Measurements from ENCODE around the gene GPC1.

The GPC1 gene

DNA sequence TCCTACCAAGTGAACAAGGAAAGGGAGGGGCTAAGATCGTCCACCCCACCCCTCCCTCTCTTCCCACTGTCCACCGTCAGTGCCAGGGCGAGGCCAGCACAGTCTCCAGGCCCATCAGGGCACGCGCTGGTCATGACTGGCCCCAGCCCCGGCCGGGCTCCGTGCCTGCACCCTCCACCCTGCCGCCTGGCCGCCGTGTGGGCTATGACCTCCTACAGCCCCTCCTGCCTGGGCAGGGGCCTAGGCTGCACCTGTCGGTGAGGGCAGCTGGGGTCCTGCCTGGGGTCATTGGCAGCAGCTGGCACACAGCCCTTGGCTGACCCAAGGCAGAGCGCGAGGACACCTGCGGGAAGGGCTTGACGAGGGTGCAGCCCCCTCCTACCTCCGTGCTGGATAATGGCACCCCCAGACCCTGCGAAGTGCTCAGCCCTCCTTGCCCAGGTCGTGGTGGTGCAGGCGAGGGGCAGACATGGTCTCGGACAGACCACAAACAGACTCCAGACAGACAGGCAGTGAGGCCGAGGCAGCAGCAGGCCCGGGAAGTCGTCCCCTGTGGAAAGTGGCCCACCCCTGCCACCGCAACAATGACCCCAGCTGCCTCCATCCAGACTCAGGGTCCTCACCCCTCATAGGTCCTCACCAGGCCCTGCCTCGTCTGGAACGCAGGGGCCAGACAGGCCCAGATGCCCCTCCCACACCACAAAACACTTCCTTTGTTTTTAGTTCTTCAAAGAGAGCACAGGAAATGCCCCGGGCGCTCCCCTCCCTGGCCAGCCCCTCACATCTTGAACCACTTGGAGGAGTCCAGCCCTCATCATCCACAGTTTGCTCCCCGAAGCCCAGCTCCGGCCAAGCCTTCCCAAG, 43.1 kb upstream of the GPC1 start:
- Histone ChIP-seq H3K9ac (ENCODE audit: low read length) (no peak overlapping the region), H3K36me3 (ENCODE audit: insufficient read depth, low read length) (no peaks in the 10 kb centered on the region), H3K9me3 (ENCODE audit: low read length) (no peaks in the 10 kb centered on the region), H3K4me3 (ENCODE audit: low read depth in 1 of 2, low read length in 2 of 2) (no peak overlapping the region), H3K27me3 (ENCODE audit: control insufficient read depth in 1 of 2, insufficient read depth in 2 of 2, low read length in 2 of 2) (no peaks in the 10 kb centered on the region), H3K27ac (ENCODE audit: low read depth, low read length) (no peak overlapping the region), H3K4me1 (ENCODE audit: insufficient read depth, low read length) (no peaks in the 10 kb centered on the region)

GRCh38 chr2:240392948-240393830, 42.3 kb upstream of the GPC1 start:
- Histone ChIP-seq H3K36me3 (ENCODE audit: insufficient read depth, low read length) (no peaks in the 10 kb centered on the region), H3K27ac (ENCODE audit: low read depth, low read length) (no peak overlapping the region), H3K9ac (ENCODE audit: low read length) (no peak overlapping the region), H3K4me3 (ENCODE audit: low read depth in 1 of 2, low read length in 2 of 2) (no peak overlapping the region), H3K4me1 (ENCODE audit: insufficient read depth, low read length) (no peaks in the 10 kb centered on the region), H3K9me3 (ENCODE audit: low read length) (no peaks in the 10 kb centered on the region), H3K27me3 (ENCODE audit: control insufficient read depth in 1 of 2, insufficient read depth in 2 of 2, low read length in 2 of 2) (no peaks in the 10 kb centered on the region)

DNA sequence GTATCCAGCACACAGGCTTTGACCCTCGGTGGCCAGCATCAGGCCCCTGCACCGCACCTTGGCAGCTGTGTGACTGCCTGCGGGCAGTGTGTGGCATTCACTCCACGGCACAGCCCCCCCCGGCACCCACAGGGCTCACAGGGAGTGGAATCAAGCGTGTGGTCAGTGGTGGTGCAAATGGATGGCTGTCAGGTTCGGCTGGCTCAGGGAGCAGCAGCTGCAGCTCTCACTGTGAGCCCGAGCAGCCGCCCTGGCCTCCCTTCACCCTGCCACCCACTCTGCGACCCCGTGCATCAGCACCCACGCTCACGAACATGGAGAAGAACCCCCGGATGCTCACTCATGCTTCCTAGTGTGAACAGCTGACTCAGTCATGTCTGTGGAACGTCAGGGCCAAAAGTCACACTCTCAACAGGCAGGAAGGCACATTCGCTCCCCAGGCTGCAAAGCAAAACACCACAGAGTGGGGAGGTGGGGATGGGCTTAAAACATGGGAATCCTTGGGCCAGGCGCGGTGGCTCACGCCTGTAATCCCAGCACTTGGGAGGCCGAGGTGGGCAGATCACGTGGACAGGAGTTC, 41.5 kb upstream of the GPC1 start:
- no peak overlapping the region for H3K9ac ChIP-seq (ENCODE audit: low read length)
- H3K36me3 ChIP-seq (ENCODE audit: insufficient read depth, low read length) = no peaks in the 10 kb centered on the region
- no peak overlapping the region for H3K27ac ChIP-seq (ENCODE audit: low read depth, low read length)
- H3K9me3 ChIP-seq (ENCODE audit: low read length) = no peaks in the 10 kb centered on the region
- H3K27me3 ChIP-seq (ENCODE audit: control insufficient read depth in 1 of 2, insufficient read depth in 2 of 2, low read length in 2 of 2) = no peaks in the 10 kb centered on the region
- H3K4me3 ChIP-seq (ENCODE audit: low read depth in 1 of 2, low read length in 2 of 2) = no peak overlapping the region
- no peaks in the 10 kb centered on the region for H3K4me1 ChIP-seq (ENCODE audit: insufficient read depth, low read length)

DNA sequence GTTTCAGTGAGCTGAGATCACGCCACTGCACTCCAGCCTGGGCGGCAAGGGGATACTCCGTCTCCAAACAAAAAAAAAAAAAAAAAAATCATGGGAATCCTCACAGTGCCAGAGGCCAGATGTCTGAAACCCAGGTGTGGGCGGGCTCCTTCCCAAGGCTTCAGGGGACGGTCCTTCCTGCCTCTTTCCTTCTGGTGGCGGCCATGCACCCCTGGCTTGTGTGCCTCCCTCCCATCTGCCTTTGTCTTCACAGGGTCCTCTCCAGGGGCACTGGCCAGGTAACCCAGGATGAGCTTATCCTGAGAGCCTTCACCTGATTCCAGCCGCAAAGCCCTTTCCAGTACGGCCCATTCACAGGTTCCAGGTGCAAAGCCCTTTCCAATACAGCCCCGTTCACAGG, 40.9 kb upstream of the GPC1 start:
- Histone ChIP-seq H3K4me3 (ENCODE audit: low read depth in 1 of 2, low read length in 2 of 2) (no peak overlapping the region), H3K9me3 (ENCODE audit: low read length) (no peaks in the 10 kb centered on the region), H3K9ac (ENCODE audit: low read length) (no peak overlapping the region), H3K4me1 (ENCODE audit: insufficient read depth, low read length) (no peaks in the 10 kb centered on the region), H3K27ac (ENCODE audit: low read depth, low read length) (no peak overlapping the region), H3K36me3 (ENCODE audit: insufficient read depth, low read length) (no peaks in the 10 kb centered on the region), H3K27me3 (ENCODE audit: control insufficient read depth in 1 of 2, insufficient read depth in 2 of 2, low read length in 2 of 2) (no peaks in the 10 kb centered on the region)

- no peak overlapping the region for H3K9ac ChIP-seq (ENCODE audit: low read length)
- no peaks in the 10 kb centered on the region for H3K27me3 ChIP-seq (ENCODE audit: control insufficient read depth in 1 of 2, insufficient read depth in 2 of 2, low read length in 2 of 2)
- H3K4me3 ChIP-seq (ENCODE audit: low read depth in 1 of 2, low read length in 2 of 2) = no peak overlapping the region
- no peaks in the 10 kb centered on the region for H3K9me3 ChIP-seq (ENCODE audit: low read length)
- H3K27ac ChIP-seq (ENCODE audit: low read depth, low read length) = no peak overlapping the region
- H3K4me1 ChIP-seq (ENCODE audit: insufficient read depth, low read length) = no peaks in the 10 kb centered on the region
- no peaks in the 10 kb centered on the region for H3K36me3 ChIP-seq (ENCODE audit: insufficient read depth, low read length)
These were observed 40.0 kb upstream of the GPC1 start for GRCh38 chr2:240395448-240395847.

DNA sequence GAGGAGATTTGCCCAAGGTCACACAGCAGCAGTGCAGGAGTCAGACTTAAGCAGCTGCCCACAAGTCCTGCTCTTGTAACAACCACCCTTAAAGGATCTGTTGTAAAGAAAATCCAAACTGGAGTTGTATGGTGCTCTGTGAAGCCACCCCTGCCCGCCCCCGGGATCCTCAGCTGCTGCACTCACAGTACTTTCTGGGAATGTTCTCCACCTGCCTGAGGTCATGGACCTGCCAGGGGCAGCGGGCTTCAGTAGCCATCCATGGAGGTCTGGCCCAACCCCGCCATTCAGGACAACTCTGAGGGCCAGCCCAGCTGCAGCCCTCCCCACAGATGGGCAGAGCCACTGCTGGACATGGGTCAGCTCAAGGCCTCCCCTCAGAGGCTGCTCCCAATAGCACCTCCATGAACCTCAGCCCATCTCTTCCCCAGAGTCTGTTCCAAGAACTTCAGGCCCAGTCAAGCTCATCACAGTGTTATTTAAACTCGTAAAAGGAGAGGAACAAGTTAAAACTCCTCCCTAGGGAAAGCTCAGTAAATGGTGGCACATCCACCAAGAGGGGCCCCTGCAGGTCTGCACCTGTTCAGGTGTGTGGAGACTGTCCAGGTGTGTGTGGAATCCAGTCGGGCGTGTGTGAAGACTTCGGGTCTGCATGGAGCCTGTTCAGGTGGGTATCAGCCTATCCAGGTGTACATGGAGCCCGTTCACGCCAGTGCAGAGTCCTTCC, 39.4 kb upstream of the GPC1 start:
- Histone ChIP-seq H3K36me3 (ENCODE audit: insufficient read depth, low read length) (no peaks in the 10 kb centered on the region), H3K27me3 (ENCODE audit: control insufficient read depth in 1 of 2, insufficient read depth in 2 of 2, low read length in 2 of 2) (no peaks in the 10 kb centered on the region), H3K27ac (ENCODE audit: low read depth, low read length) (no peak overlapping the region), H3K9me3 (ENCODE audit: low read length) (no peaks in the 10 kb centered on the region), H3K9ac (ENCODE audit: low read length) (no peak overlapping the region), H3K4me3 (ENCODE audit: low read depth in 1 of 2, low read length in 2 of 2) (no peak overlapping the region), H3K4me1 (ENCODE audit: insufficient read depth, low read length) (no peaks in the 10 kb centered on the region)

DNA sequence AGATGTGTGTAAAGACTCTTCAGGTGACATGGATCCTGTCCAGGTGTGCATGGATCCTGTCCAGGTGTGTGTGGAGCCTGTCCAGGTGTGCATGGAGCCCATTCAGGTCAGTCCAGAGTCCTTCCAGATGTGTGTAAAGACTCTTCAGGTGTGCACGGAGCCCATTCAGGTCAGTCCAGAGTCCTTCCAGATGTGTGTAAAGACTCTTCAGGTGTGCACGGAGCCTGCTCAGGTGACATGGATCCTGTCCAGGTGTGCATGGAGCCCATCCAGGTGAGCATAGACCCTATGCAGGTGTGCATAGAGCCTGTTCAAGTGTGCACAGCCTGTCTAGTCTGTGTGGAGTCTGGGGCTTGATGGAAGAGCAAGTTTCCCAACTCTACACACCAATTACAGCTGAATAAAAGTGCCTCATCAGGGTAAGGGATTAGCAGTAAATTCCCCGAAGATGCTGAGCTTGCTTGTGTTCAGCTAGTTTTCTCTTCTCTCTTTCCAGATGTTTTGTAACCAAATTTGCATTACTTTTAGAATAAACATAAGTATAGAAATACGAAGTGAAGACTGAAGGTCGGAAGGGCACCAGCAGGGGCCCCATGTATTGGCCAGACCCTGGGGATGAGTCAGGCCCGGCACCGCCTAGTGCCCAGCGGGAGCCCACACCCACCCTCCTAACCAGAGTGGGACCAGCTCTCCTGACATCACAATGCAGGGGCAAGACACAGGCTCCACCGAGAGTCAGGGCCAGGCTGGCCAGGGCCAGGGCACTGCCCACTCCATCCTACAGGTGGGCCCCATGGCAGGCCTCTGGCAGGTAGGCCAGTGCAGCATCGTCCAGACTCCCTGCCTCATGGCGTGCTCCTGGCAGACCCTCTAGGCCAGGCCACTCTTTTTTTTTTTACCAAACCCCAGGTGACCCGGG, 38.6 kb upstream of the GPC1 start:
- no peaks in the 10 kb centered on the region for H3K4me1 ChIP-seq (ENCODE audit: insufficient read depth, low read length)
- no peaks in the 10 kb centered on the region for H3K27me3 ChIP-seq (ENCODE audit: control insufficient read depth in 1 of 2, insufficient read depth in 2 of 2, low read length in 2 of 2)
- H3K9ac ChIP-seq (ENCODE audit: low read length) = no peak overlapping the region
- H3K27ac ChIP-seq (ENCODE audit: low read depth, low read length) = no peak overlapping the region
- H3K4me3 ChIP-seq (ENCODE audit: low read depth in 1 of 2, low read length in 2 of 2) = no peak overlapping the region
- H3K36me3 ChIP-seq (ENCODE audit: insufficient read depth, low read length) = no peaks in the 10 kb centered on the region
- H3K9me3 ChIP-seq (ENCODE audit: low read length) = no peaks in the 10 kb centered on the region

DNA sequence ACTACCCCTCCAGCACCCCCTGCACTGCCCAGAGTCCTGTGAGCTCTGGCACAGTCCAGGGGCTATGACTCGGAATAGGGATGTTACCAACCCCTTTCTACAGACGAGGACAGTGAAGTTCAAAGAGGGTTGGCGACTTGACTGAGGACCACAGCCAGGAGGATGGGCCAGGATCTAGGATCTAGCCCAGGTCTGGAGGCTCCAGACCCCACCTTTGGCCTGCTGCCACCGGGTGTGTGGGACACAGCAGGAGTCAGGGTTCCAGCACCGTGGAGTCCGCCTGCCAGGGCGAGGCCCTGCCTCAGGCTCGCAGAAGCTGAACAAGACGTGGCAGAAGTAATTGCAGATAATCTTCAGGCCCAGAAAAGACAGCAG, 37.9 kb upstream of the GPC1 start:
- H3K27me3 ChIP-seq (ENCODE audit: control insufficient read depth in 1 of 2, insufficient read depth in 2 of 2, low read length in 2 of 2) = no peaks in the 10 kb centered on the region
- no peak overlapping the region for H3K27ac ChIP-seq (ENCODE audit: low read depth, low read length)
- H3K9ac ChIP-seq (ENCODE audit: low read length) = no peak overlapping the region
- H3K9me3 ChIP-seq (ENCODE audit: low read length) = no peaks in the 10 kb centered on the region
- no peaks in the 10 kb centered on the region for H3K4me1 ChIP-seq (ENCODE audit: insufficient read depth, low read length)
- H3K36me3 ChIP-seq (ENCODE audit: insufficient read depth, low read length) = no peaks in the 10 kb centered on the region
- no peak overlapping the region for H3K4me3 ChIP-seq (ENCODE audit: low read depth in 1 of 2, low read length in 2 of 2)

DNA sequence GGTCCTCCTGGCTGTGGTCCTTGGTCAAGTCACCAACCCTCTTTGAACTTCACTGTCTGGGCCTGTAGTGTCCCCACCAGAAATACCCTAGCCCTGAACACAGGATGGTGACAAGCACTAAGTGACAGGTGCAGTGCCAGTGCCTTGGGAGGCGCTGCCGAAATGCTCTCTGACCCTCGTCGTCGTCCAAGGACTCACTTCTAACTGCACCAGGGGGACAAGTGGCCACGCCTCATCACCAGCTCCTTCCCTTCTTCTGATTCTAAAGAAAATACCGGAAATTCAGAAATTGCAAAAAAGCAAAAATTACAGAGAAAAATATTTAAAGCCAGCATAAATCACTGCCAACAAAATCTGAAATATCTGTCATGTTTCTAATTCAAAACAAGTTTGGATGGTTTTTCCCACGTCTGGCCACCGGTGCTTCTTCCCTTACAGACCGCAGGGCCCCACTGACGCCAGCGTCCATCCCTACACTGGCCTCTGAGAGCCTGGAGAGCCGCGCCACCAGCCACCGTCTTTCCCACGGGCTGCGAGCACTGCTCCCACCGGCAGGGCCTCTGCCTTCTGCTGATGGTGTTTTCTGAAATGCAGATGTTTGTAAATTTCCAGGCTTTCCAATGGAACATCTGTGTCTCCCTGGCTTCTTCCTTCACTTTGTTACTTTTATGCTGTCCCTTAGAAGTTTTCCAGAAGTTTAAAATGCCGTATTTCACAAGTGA, 37.4 kb upstream of the GPC1 start:
- H3K27me3 ChIP-seq (ENCODE audit: control insufficient read depth in 1 of 2, insufficient read depth in 2 of 2, low read length in 2 of 2) = no peaks in the 10 kb centered on the region
- no peaks in the 10 kb centered on the region for H3K4me1 ChIP-seq (ENCODE audit: insufficient read depth, low read length)
- H3K36me3 ChIP-seq (ENCODE audit: insufficient read depth, low read length) = no peaks in the 10 kb centered on the region
- no peak overlapping the region for H3K9ac ChIP-seq (ENCODE audit: low read length)
- H3K27ac ChIP-seq (ENCODE audit: low read depth, low read length) = no peak overlapping the region
- H3K4me3 ChIP-seq (ENCODE audit: low read depth in 1 of 2, low read length in 2 of 2) = no peak overlapping the region
- H3K9me3 ChIP-seq (ENCODE audit: low read length) = no peaks in the 10 kb centered on the region

GRCh38 chr2:240398661-240399267, 36.7 kb upstream of the GPC1 start:
- Histone ChIP-seq H3K27ac (ENCODE audit: low read depth, low read length) (no peak overlapping the region), H3K4me3 (ENCODE audit: low read depth in 1 of 2, low read length in 2 of 2) (no peak overlapping the region), H3K27me3 (ENCODE audit: control insufficient read depth in 1 of 2, insufficient read depth in 2 of 2, low read length in 2 of 2) (no peaks in the 10 kb centered on the region), H3K36me3 (ENCODE audit: insufficient read depth, low read length) (no peaks in the 10 kb centered on the region), H3K9ac (ENCODE audit: low read length) (no peak overlapping the region), H3K9me3 (ENCODE audit: low read length) (no peaks in the 10 kb centered on the region), H3K4me1 (ENCODE audit: insufficient read depth, low read length) (no peaks in the 10 kb centered on the region)

Data from muscle layer of colon (tissue), 2 donors.